Measurements from ENCODE around the gene NT5M. TPM values are rescaled to one million over a fixed set of nuclear protein-coding genes. Genes with fewer than 3 reads are reported as not detected.

Gene NT5M
- total RNA-seq, 1 donor: 0.36 TPM

DNA sequence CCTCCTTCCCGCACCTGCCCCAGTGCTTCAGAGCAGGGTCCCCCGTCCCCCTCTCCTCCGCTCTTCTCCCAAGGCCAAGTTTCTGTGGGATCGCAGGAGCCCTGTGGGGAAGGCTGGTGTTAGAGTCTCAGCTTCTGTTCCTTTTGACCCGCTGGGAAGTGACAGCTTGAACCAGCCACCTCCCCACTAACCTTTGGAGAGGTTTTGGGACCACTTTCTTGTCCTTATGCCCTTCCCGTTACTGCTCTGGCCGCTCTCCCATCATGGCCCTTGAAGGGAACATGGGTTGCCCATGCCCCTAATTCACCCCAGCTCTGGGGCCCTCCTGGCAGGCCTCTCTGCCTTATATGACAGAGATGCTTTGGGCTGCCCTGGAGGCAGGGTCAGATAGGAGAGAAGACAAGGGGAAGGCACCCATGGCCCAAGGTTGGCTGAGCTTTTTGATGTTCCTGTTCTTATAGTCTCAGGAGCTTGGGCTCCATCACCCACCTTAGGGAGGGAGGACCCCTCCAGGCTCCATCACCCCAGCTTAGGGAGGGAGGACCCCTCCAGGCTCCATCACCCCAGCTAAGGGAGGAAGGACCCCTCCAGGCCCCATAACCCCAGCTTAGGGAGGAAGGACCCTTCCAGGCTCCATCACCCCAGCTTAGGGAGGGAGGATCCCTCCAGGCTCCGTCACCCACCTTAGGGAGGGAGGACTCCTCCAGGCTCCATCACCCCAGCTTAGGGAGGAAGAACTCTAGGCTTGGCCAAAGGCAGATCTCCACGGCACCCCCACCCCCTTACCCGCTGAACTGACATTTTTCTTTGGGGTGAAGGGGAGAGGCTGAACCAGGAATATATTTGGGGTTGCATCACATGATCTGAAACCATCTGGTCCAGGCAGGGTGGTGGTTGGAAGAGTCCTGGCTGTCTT lies 45.0 kb downstream of the NT5M start:
- Histone ChIP-seq H3K27ac (ENCODE audit: low read depth, low read length) (no peak overlapping the region), H2AFZ (ENCODE audit: low read length) (no peak overlapping the region), H3K36me3 (ENCODE audit: insufficient read depth, low read length) (no peaks in the 10 kb centered on the region), H3K27me3 (ENCODE audit: insufficient read depth, low read length) (no peaks in the 10 kb centered on the region), H3K4me1 (ENCODE audit: insufficient read depth, low read length) (peaks cover 12% of the 10 kb centered on the region), H4K20me1 (ENCODE audit: insufficient read depth, low read length) (no peaks in the 10 kb centered on the region), H3K9me3 (ENCODE audit: low read depth, low read length) (no peaks in the 10 kb centered on the region), H3K4me3 (ENCODE audit: insufficient read depth, low read length) (no peak overlapping the region), H3K79me2 (ENCODE audit: insufficient read depth, low read length) (no peaks in the 10 kb centered on the region), H3K4me2 (ENCODE audit: insufficient read depth, low read length) (no peak overlapping the region)
- peak; percentile 25 for DNase-seq (ENCODE audit: insufficient read length, low spot score, missing footprints)
- TF ChIP-seq, protein P1, sequence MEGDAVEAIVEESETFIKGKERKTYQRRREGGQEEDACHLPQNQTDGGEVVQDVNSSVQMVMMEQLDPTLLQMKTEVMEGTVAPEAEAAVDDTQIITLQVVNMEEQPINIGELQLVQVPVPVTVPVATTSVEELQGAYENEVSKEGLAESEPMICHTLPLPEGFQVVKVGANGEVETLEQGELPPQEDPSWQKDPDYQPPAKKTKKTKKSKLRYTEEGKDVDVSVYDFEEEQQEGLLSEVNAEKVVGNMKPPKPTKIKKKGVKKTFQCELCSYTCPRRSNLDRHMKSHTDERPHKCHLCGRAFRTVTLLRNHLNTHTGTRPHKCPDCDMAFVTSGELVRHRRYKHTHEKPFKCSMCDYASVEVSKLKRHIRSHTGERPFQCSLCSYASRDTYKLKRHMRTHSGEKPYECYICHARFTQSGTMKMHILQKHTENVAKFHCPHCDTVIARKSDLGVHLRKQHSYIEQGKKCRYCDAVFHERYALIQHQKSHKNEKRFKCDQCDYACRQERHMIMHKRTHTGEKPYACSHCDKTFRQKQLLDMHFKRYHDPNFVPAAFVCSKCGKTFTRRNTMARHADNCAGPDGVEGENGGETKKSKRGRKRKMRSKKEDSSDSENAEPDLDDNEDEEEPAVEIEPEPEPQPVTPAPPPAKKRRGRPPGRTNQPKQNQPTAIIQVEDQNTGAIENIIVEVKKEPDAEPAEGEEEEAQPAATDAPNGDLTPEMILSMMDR (IDR thresholded peaks at IDR 0.05; ENCODE audit: extremely low read depth, low read depth, low read length): no peak

DNA sequence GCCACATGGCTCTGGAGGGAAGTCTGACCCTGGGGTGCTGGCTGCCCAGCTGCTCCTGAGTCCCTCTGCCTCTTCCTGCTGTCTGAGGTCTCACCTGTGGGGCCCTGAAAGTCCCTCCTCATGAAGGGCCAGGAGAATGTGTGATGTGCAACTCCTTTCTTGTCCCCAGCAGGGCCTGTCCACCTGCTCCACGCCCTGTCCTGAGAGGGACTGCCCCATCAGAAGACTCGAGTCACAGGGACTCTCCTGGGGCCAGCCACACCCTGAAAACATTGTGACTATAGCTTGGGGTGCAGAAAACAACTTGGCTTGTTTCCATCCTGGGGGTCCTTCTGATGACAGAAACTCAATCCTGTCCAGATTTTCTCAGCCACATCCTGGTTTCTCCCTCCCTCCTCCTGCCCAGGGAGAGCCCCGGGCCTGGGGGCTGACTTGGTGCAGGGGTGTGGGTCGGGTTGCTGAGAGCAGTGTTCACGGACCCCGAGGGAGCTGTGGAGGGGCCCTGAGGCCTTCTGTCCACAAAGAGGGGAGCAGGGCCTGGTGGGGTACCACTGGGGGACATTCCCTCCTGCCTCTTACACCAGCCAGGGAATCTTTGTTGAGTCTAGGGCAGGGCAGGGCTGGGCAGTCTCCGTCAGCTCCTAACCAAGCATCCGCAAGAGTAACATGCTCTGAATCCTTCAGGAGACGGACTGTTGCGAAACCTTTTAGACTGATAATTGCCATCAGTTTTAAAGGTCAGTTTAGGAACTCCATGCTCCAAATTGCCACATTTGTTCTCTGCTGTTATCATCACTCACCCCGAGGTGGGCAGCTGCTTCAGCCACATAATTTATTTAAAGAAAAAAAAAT lies 45.9 kb downstream of the NT5M start:
- DNase-seq (ENCODE audit: insufficient read length, low spot score, missing footprints): peak; percentile 79
- Histone ChIP-seq H2AFZ (ENCODE audit: low read length) (no peak overlapping the region), H3K79me2 (ENCODE audit: insufficient read depth, low read length) (no peaks in the 10 kb centered on the region), H3K4me2 (ENCODE audit: insufficient read depth, low read length) (no peak overlapping the region), H3K4me1 (ENCODE audit: insufficient read depth, low read length) (peaks cover 12% of the 10 kb centered on the region), H3K4me3 (ENCODE audit: insufficient read depth, low read length) (no peak overlapping the region), H4K20me1 (ENCODE audit: insufficient read depth, low read length) (no peaks in the 10 kb centered on the region), H3K27me3 (ENCODE audit: insufficient read depth, low read length) (no peaks in the 10 kb centered on the region), H3K27ac (ENCODE audit: low read depth, low read length) (no peak overlapping the region), H3K36me3 (ENCODE audit: insufficient read depth, low read length) (no peaks in the 10 kb centered on the region), H3K9me3 (ENCODE audit: low read depth, low read length) (no peaks in the 10 kb centered on the region)
- TF ChIP-seq, protein P1 (IDR thresholded peaks at IDR 0.05; ENCODE audit: extremely low read depth, low read depth, low read length): no peak

DNA sequence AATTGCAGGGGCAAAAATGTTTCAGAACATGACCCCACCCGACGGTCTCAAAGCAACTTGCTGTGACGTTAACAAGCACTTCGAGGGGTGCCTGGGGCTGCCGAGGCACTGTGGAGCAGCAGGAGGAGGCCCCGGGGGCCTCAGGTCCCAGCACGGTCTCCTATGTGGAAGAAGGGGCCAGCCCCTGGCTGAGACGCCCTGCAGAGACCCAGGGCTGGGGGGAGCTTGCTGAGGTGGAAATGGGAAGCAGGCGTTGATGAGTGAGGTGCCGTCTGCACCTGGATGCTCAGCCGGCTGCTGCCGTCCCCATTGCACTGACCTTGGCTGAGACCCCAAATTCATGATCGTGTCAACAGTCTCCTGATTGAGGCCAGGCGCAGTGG lies 46.5 kb downstream of the NT5M start:
- no peak overlapping the region for H3K4me2 ChIP-seq (ENCODE audit: insufficient read depth, low read length)
- H3K36me3 ChIP-seq (ENCODE audit: insufficient read depth, low read length): no peaks in the 10 kb centered on the region
- DNase-seq (ENCODE audit: insufficient read length, low spot score, missing footprints): peak; percentile 44
- peaks cover 12% of the 10 kb centered on the region for H3K4me1 ChIP-seq (ENCODE audit: insufficient read depth, low read length)
- no peaks in the 10 kb centered on the region for H4K20me1 ChIP-seq (ENCODE audit: insufficient read depth, low read length)
- H2AFZ ChIP-seq (ENCODE audit: low read length): peak overlapping the region; percentile 29
- H3K79me2 ChIP-seq (ENCODE audit: insufficient read depth, low read length): no peaks in the 10 kb centered on the region
- H3K4me3 ChIP-seq (ENCODE audit: insufficient read depth, low read length): no peak overlapping the region
- H3K27me3 ChIP-seq (ENCODE audit: insufficient read depth, low read length): no peaks in the 10 kb centered on the region
- no peak overlapping the region for H3K27ac ChIP-seq (ENCODE audit: low read depth, low read length)
- no peaks in the 10 kb centered on the region for H3K9me3 ChIP-seq (ENCODE audit: low read depth, low read length)
- TF ChIP-seq, protein P1 (IDR thresholded peaks at IDR 0.05; ENCODE audit: extremely low read depth, low read depth, low read length): no peak
